GM19023 (cell line): ENCODE data around the gene PPP1R13L.
"Not testable (repeated sequence)": the region's sequence is repeated elsewhere in the genome, so short reads cannot be mapped to it uniquely, and the experiment has no call there.

Experiments used
- ATAC-seq: cut with Tn5 transposase; IDR thresholded peaks from one replicate; pipeline ENCODE4 v1.9.1; 2021; ENCODE audit warnings: mild to moderate bottlenecking, moderate library complexity; ENCODE audit not compliant: unreplicated experiment

The PPP1R13L gene

GRCh38 chr19:45404557-45405434, at the start of gene PPP1R13L:
Gene PPP1R13L, minus strand, starts transcription at chr19:45405069. Its CDS starts 6,751 bp downstream, at chr19:45398318.
- ATAC-seq: no peak

- ATAC-seq: no peak
Observed at GRCh38 chr19:45451850-45452387, 47.0 kb upstream of the PPP1R13L start.

- peak; percentile 3 for ATAC-seq
Observed at GRCh38 chr19:45451131-45451849, 46.4 kb upstream of the PPP1R13L start.

- ATAC-seq: no peak
Observed at GRCh38 chr19:45450012-45450333, 45.1 kb upstream of the PPP1R13L start.

- no peak for ATAC-seq
Observed at GRCh38 chr19:45448887-45449299, 44.0 kb upstream of the PPP1R13L start.

- ATAC-seq: no peak
Observed at GRCh38 chr19:45448425-45448756, 43.5 kb upstream of the PPP1R13L start.

GRCh38 chr19:45446944-45447343, 42.1 kb upstream of the PPP1R13L start:
- ATAC-seq: no peak

- no peak for ATAC-seq
Observed at GRCh38 chr19:45446295-45446694, 41.4 kb upstream of the PPP1R13L start.

GRCh38 chr19:45445139-45445538, 40.3 kb upstream of the PPP1R13L start:
- ATAC-seq: no peak

GRCh38 chr19:45444318-45445041, 39.6 kb upstream of the PPP1R13L start:
- ATAC-seq: peak; percentile 49

GRCh38 chr19:45443462-45444317, 38.8 kb upstream of the PPP1R13L start:
- no peak for ATAC-seq

GRCh38 chr19:45442778-45443461, 38.1 kb upstream of the PPP1R13L start:
- no peak for ATAC-seq

GRCh38 chr19:45442408-45442777, 37.5 kb upstream of the PPP1R13L start:
- no peak for ATAC-seq

- no peak for ATAC-seq
Observed at GRCh38 chr19:45440873-45441654, 36.2 kb upstream of the PPP1R13L start.

GRCh38 chr19:45440259-45440638, 35.4 kb upstream of the PPP1R13L start:
- no peak for ATAC-seq

GRCh38 chr19:45439569-45440258, 34.8 kb upstream of the PPP1R13L start:
- peak; percentile 63 for ATAC-seq

- no peak for ATAC-seq
Observed at GRCh38 chr19:45439190-45439568, 34.3 kb upstream of the PPP1R13L start.

- ATAC-seq: no peak
Observed at GRCh38 chr19:45437328-45437727, 32.5 kb upstream of the PPP1R13L start.

GRCh38 chr19:45432543-45432942, 27.7 kb upstream of the PPP1R13L start:
- not testable (repeated sequence) for ATAC-seq
